DMS153 treated with DMSO at 0.1 percent for 48 hours (cell line): ENCODE results near the gene PERM1.
"Not testable (repeated sequence)": the region's sequence is repeated elsewhere in the genome, so short reads cannot be mapped to it uniquely, and the experiment has no call there.

Experiments used
- DNase-seq: peaks from one replicate; lab custom pipeline; 2025; ENCODE audit not compliant: unreplicated experiment; lab: John Stamatoyannopoulos, UW

PERM1 gene

GRCh38 chr1:1017397-1018320, 35.8 kb upstream of the PERM1 start:
- DNase-seq = not testable (repeated sequence)

GRCh38 chr1:1014799-1015681, 33.1 kb upstream of the PERM1 start:
- no peak for DNase-seq

DNA sequence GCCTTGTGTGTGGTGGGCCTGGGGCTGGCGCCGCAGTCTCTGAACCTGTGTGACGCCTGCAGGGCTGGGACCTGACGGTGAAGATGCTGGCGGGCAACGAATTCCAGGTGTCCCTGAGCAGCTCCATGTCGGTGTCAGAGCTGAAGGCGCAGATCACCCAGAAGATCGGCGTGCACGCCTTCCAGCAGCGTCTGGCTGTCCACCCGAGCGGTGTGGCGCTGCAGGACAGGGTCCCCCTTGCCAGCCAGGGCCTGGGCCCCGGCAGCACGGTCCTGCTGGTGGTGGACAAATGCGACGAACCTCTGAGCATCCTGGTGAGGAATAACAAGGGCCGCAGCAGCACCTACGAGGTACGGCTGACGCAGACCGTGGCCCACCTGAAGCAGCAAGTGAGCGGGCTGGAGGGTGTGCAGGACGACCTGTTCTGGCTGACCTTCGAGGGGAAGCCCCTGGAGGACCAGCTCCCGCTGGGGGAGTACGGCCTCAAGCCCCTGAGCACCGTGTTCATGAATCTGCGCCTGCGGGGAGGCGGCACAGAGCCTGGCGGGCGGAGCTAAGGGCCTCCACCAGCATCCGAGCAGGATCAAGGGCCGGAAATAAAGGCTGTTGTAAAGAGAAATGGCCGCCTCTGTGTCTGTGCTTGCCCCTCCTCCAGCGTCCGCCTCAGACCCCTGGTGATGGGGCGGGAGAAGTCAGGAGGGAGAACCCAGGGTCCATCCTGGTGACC, 32.2 kb upstream of the PERM1 start:
- peak; percentile 85 for DNase-seq

DNA sequence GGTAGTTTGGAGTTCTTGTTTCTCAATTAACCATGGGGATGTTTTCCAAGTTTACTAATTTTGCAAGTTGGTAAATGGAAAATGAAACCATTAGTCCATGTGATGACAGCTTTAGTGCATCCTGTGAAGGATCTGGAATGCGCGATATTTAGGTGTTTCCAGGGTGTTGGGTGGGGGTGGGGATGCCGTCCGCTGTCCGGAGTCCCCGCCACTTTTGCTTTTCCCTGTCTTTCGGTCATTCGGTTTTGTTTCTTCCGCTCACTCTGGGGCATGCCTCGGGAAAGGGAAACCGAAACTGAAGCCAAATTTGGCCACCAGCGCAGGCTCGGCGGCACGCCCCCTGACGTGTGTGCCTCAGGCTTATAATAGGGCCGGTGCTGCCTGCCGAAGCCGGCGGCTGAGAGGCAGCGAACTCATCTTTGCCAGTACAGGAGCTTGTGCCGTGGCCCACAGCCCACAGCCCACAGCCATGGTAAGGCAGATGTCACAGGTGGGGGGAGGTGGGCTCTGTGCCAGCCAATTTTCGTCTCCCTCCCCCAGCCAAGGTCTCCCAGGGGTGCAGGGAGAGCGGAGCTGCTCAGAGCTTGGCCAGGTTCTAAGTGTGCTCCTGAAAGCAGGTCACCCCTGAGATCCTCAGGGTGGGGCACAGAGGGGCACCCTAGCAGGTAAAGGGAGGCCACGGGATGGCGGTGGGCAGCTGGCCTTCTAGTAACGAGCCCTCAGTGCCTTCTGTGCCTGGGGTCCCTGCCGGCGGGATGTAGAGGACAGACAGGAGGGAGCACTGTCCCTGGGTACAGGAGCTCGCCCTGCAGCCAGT, 31.4 kb upstream of the PERM1 start, which contains the start of gene ISG15:
TSS of gene ISG15 (plus strand) at position 393 of the 817 bp plus-strand sequence. CDS start at position 470, 77 bp downstream.
- DNase-seq = peak; percentile 83

DNA sequence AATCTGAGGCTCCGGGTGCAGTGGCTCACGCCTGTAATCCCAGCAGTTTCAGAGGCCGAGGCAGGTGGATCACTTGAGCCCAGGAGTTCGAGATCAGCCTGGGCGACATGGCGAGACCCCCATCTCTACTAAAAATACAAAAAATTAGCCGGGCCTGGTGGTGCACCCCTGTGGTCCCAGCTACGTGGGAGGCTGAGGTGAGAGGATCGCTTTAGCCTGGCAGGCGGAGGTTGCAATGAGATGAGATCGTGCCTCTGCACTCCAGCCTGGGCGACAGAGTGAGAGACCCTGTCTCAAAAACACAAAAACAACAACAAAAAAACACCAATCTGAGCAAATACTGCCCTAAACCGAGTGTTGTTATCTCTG, 30.8 kb upstream of the PERM1 start:
- DNase-seq = not testable (repeated sequence)

- no peak for DNase-seq
Measured at GRCh38 chr1:1011396-1011949, 29.6 kb upstream of the PERM1 start.

DNA sequence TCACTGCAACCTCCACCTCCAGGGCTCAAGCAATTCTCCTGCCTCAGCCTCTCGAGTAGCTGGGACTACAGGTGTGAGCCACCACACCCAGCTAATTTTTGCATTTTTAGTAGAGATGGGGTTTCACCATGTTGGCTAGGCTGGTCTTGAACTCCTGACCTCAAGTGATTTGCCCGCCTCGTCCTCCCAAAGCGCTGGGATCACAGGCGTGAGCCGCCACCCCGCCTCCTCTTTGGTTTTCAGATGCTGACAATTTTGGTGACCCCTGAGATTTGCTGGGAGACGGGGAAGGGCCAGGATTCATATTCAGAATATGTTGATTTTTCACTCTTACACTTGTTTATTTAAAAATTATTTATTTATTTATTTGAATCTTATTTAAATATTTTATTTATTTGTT, 28.2 kb upstream of the PERM1 start:
- not testable (repeated sequence) for DNase-seq

- no peak for DNase-seq
Measured at GRCh38 chr1:1006305-1007159, 24.6 kb upstream of the PERM1 start.

GRCh38 chr1:1005774-1006304, 23.9 kb upstream of the PERM1 start:
- DNase-seq = no peak

DNA sequence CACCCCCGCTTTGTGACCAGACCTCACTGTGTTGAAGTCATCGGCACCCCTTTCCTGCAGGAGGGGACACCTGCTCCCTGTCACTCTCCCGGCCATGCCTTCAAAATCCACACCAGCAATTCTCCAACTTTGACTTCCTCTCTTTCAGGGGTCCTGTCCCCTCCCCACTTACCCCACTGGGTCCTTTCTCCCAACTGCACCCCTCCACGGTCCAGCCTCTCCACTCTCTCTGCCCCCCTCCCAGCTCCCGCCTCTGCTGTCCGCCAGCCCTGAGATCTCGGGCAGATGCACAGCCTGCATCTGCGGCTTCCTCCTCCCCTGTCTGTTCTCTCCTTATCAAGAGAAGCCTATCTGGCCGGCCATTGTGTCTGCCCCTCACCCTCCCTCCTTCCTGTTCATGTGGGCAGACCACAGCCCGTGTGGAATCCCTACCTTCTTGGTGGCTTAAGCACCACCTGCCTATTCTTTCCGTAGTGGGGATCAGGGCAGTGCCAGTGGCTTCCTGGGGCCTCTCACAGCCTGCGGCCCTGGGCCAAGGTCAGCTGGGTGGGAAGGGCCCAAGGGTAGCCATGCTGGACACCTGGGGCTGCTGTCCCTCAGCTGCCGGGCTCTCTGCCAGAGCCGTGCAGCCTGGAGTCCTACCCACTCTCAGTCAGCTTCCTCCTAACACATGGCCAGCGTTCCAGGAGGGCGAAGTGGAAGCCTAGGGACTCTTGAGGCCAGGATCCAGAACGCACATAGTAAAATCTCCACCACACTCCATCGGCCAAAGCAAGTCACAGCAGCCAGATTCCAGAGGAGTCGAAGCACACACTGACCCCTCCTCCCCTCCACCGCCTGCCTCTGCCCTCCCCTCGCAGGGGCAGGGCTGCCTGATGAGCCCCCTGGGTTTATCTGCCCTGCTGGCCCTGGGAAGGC, 23.1 kb upstream of the PERM1 start:
- DNase-seq = peak; percentile 69

- no peak for DNase-seq
Measured at GRCh38 chr1:1004420-1004779, 22.5 kb upstream of the PERM1 start.

DNA sequence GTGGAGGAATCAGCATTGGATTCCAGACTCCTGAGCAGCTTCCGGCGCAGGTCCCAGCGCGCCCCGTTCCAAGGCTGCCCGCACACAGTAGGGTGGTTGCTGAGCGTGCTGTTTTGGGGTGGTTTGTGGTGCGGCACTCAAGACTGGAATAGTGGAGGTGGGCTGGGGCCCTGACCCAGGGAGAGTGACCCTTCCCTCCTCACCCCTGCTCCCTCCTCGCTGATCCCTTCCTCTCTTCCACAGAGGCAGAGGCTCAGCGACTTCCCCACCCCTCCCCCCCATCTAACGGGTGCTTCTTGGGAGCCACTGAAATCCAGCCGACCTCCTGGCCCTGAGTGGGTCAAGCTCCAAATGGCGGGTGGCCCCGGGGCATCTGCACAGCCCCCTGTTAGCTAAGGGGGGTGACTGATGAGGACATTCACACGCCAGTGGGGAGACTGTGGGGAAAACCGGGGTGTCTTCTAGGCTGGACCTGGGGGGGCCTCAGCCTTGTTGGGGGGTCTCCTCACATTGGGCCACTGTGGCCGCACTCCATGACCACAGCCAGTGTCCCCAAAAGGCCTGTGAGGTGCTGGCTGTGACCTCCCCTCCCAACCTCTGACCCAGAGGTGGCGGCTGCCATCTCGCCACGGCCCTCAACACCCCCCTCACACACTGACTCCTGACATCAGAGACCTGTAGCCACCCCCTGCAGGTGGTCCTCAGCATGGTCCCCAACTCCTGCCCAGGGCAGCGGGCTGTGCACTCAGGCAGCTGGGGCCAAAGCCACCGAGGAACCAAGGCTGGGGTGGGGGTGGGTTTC, 21.9 kb upstream of the PERM1 start:
- DNase-seq = no peak

DNA sequence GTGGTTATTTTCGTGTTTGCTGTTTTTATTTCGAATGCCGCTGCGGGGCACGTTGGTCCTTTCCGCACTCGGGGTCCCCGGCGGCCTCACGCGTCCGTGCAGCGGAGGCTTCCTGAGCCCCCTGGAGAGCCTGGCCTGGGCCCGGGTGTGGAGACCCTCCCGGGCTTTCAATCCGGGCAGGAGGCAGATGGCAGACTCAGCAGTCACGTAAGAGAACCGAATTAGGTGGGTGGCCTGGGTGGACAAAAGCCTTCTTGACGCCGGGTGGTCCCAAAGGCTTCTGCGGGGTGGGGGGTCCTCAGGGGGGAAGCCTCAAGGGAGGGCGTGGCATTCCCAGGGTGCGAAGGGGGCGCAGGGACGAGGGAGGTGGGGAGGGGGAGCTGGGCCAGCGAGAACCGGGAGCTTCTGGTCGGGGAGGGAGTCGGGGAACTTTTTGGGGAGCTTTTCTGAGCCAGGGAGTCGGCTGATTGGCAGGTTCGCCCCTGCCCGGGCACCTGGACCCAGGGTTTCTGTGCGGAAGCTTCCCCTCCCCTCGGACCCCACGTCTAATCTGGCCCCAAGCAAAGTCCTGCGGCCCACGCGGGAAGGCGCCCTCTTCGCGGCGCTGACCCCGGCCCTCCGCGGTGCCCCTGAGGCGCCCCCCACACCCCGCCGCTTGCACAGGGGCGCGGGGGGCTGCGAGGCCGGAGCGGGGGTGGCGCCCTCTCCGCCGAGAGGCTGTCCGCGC, 19.3 kb upstream of the PERM1 start:
- DNase-seq = no peak

GRCh38 chr1:1000357-1001056, 18.6 kb upstream of the PERM1 start:
- DNase-seq = peak; percentile 68

DNA sequence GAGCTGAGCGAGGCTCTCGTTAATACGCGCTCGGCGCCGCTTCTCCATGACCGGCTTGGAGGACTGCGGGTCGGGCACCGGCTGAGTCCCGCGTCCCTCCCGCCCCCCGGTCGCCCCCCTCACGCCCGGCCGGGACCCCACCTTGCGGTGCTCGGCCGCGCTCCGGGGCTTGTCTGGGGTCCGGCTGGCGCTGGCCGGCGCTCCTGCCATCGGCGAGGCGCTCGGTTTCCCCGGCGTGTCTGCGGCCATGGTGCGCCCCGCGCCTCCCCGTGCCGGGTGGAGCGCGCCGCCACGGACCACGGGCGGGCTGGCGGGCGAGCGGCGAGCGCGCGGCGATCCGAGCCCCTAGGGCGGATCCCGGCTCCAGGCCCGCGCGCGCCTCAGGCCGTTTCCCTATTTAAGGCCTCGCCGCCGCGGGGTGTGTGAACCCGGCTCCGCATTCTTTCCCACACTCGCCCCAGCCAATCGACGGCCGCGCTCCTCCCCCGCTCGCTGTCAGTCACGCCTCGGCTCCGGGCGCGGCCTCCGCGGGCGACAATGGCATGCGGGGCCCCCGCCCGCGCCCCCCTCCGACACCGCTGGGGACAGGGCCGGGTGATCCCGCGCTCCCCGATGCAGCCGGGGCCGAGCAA, 17.9 kb upstream of the PERM1 start, which contains the start of gene HES4:
TSS of gene HES4 (minus strand) at position 373 of the 632 bp plus-strand sequence. CDS start at position 249, 124 bp downstream.
- peak; percentile 74 for DNase-seq
